Skin epidermis (tissue), 12 donors: ENCODE data around the gene ZKSCAN2.

ENCODE experiments used
- H3K27ac ChIP-seq, 21 experiments: fragments of 200-600 bp; sonication (generic) in 11 of 21; one replicate each; pipeline ENCODE4 v1.5.0; 2020; ENCODE audit warnings: mild to moderate bottlenecking in 3 of 21, inconsistent platforms in 2 of 21, moderate library complexity in 2 of 21
- H3K4me3 ChIP-seq, 7 experiments: fragments of 200-600 bp; sonication (generic) in 2 of 7; one replicate each; pipeline ENCODE4 v1.5.0; 2020; ENCODE audit warnings: inconsistent platforms in 2 of 7, mild to moderate bottlenecking in 2 of 7, moderate library complexity in 1 of 7

Gene ZKSCAN2

DNA sequence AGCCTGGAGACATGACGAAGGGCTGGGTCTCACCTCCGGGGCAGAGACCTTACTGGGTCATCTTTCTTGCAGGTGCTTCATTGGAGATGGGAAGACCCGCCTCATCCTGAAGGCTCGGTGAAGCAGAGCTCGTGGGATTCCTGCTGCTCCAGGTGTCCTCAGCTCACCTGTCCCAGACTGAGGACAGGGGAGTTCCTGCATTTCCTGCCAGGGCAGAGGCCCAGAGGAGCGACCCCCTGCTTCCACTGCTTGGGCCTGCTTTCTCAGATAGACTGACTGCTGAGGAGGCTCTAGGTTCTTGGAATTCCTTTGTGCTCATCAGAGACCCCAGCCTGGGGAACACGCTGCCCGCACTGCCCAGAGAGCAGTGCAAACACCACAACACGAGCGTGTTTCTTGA is 29.3 kb downstream of the ZKSCAN2 start:
- Histone ChIP-seq H3K4me3 (no peak overlapping the region), H3K27ac (no peak overlapping the region)

DNA sequence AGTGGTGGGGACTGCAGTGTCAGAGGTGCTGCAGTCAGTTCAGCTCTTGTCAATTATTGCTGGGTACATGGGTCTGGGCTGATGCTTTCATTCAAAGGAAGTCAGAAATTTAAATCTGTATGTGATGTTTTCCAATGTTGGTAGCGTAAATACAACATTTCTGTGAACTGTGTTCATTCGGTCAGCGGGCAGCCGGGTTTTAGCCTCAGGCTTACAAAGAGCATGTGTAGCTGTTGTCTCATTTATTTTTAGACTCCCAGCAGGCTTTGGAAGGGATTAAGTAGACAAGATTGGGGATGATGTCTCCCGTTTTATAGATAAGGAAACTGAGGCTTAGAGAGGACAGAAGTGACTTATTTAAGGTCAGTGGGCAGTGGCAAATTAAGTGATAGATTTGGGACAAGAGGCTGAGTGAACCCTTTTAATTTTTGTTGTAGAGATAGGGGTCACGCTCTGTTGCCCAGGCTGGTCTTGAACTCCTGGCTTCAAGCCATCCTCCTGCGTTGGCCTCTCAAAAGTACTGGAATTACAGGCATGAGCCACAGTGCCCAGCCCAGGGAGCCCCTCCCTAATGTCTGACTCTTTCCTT is 32.8 kb downstream of the ZKSCAN2 start:
- H3K4me3 ChIP-seq = no peak overlapping the region
- no peak overlapping the region for H3K27ac ChIP-seq

DNA sequence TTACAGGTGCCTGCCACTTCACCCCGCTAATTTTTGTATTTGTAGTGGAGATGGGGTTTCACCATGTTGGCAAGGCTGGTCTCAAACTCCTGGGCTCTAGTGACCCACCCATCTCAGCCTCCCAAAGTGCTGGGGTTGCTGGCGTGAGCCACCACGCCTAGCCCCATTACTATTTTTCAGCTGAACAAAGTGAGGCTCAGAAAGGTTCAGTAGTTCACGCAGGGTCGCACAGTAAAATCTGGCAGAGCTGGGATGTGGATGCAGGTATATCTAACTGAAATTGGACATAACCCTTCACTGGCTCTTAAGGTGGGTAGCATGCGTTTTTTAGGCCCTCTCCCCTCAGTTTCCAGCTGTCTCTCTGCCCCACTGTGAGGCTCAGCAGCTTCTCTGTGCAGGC is 33.7 kb downstream of the ZKSCAN2 start:
- H3K4me3 ChIP-seq = no peak overlapping the region
- H3K27ac ChIP-seq = no peak overlapping the region

DNA sequence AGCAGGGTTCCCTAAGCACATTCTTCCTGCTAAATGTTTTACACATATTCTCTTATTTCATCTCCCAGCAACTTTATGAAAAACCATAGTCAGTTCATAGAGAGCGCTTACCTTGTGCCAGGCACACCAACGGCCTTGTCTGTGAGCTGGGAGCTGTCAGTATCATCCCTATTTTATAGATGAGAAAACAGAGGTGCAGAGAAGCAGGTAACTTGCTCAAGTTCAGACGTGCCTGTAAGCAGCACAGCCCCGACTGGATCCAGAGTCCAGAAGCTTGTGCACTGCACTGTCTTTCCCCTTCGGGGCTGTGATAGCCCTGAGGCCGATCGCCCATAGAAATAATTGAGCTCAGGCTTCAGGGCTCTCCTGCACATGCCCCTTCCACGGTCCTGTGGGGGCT is 34.7 kb downstream of the ZKSCAN2 start:
- no peak overlapping the region for H3K27ac ChIP-seq
- no peak overlapping the region for H3K4me3 ChIP-seq

DNA sequence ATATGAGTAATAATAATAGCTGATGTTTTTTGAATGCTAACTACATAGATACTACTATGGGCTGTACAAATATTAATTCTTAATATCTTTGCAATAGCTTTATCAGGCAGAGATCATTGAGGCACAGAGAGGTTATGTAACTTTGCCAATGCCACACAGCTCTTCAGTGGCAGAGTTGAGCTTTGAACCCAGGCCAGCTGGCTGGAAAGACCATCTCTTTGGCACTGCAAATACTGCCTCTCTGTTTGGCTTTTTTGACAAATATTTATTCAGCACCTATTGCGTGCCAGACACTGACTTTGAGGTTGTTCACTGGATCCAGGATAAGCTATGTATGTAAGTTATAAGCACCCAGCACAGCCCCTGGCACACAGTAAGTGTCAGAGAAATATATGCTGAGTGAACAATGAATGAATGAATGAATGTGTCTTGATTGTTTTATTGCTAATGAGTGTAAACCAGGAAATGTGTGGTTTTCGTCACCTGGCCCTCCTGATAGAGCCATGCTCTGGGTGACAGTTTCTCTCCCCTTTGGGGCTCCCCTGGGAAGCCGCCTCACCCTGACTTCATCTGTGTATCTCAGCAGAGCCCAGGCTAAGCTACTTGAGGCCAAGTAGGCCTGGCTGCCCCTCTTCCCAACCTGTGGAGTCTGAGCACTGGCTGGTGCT is 38.4 kb downstream of the ZKSCAN2 start:
- Histone ChIP-seq H3K4me3 (no peak overlapping the region), H3K27ac (no peak overlapping the region)

DNA sequence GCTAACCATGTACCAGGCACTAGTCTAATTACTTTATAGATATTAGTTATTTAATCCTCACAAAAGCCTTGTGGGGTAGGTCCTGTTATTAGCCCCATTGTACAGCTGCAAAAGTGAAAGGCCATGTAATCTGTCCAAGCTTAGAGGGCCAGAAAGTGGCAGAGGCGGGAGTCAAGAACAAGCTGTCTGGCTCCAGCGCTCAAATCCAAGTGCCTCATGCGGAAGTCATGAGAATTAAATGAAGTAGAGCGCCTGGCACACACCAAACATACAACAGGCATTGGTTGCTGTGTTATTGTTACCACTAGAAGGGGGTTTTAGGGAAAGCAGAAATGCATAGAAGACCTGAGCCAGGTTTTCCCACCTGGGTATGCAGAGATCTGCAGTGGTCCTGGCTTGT is 39.7 kb downstream of the ZKSCAN2 start:
- no peak overlapping the region for H3K27ac ChIP-seq
- H3K4me3 ChIP-seq = no peak overlapping the region

DNA sequence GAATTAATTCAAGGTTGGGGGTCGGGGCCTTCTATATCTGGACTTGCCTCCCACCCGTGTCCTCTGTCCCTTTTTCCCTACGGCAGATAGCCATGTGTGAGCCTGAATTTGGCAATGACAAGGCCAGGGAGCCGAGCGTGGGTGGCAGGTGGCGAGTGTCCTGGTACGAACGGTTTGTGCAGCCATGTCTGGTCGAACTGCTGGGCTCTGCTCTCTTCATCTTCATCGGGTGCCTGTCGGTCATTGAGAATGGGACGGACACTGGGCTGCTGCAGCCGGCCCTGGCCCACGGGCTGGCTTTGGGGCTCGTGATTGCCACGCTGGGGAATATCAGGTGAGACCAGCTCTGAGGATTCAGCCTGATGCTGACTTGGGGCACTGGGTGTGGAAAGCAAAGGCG is 40.5 kb downstream of the ZKSCAN2 start:
- Histone ChIP-seq H3K4me3 (no peak overlapping the region), H3K27ac (no peak overlapping the region)

DNA sequence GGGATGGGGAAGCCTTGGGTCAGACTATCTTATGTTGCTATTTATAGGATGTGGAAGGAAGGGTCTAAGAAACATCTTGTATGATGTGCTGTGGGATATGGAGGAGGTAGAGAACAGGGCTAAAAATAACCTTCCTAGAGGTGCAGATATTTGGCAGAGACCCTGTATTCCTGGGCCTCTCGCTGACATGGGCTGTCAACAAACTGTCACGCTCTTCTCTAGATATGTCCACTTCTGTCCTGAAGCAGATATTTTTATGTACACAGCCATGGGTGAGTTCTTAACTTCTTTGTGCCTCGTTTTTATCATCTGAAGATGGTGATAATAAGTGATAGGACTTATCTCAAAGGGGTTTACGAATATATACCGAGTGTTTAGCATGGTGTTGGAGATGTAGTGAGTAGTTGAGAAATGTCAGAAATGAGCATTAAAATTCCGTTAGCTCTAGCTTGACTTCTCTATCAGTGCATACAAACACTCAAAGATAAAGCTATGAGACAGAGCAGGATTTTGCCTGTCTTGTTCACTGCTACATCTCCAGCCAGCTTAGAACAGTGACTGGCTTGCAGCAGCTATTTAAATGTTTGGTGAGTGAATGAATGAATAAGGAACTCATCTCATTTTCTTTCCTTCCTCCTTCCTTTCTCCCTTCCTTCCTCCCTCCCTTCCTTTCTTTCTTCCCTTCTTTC is 43.8 kb downstream of the ZKSCAN2 start:
- no peak overlapping the region for H3K4me3 ChIP-seq

DNA sequence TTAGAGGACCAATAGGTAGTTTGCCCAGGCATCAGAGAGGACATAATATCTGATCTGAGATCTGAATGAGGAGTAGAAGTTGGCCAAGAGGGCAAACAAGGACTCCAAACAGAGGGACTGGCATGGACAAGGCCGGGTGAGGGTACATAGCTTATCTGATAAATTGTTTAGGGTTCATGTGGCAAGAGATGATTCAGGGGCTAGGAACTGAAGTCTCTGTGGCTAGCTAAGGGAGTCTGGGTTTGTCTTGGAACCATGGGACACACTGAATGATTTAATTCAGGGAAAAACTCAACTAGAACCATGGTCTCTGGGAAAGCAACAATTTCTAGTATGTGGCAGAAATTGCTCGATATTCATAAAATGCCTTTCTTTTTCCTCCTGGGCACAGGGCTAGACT is 45.0 kb downstream of the ZKSCAN2 start:
- Histone ChIP-seq H3K27ac (no peak overlapping the region), H3K4me3 (no peak overlapping the region)

More for the DNA sequence above, 43.8 kb downstream of the ZKSCAN2 start:
- H3K27ac ChIP-seq = no peak overlapping the region

DNA sequence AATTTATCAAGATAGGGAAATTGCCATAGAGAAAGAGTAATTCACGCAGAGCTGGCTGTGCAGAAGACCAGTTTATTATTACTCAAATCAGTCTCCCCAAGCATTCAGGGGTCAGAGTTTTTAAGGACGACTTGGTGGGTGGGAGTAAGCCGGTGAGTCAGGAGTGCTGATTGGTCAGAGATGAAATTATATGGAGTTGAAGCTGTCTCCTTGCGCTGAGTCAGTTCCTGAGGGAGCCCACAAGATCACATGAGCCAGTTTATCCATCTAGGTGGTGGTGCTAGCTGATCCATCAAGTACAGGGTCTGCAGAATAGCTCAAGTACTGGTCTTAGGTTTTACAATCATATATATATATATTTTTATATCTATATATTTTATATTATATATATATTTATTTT is 46.9 kb downstream of the ZKSCAN2 start:
- H3K27ac ChIP-seq = no peak overlapping the region

DNA sequence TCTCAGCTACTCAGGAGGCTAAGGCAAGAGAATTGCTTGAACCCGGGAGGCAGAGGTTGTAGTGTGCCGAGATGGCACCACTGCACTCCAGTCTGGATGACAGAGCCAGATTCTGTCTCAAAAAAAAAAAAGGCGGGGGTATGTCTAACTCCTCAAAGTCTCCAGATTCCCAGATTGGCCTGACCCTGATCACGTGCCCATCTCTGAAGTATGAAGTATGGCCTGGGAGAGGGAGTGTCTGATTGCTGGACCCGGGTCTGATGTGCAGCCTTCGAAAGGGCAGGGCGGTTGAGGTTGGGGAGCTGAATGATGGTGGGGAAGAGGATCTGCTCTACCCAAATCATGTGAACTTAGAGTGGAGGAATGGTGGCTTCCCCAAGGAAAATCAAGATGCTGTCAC is 58.2 kb downstream of the ZKSCAN2 start:
- no peak overlapping the region for H3K27ac ChIP-seq

More for the DNA sequence above, 46.9 kb downstream of the ZKSCAN2 start:
- H3K4me3 ChIP-seq = no peak overlapping the region

DNA sequence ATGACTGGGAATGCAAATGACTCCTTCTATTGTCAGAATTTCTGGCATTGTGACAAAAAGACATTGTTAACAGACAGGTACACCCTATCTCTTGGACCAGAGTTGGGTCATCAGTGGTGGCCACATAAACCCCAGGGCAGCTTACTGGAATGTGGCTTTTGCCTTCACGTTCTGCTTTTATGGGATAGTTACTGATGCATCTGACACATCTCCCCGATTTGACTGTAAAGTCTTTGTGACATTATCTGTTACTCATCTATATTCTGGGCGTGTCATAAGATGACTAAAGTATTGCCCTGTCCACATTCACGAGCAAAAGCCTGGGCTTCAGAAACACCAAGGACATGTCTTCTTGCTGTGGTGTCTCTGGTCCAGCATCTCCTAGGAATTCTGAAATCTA is 59.6 kb downstream of the ZKSCAN2 start:
- H3K4me3 ChIP-seq = no peak overlapping the region
- H3K27ac ChIP-seq = no peak overlapping the region

More for the DNA sequence above, 58.2 kb downstream of the ZKSCAN2 start:
- H3K4me3 ChIP-seq = no peak overlapping the region

DNA sequence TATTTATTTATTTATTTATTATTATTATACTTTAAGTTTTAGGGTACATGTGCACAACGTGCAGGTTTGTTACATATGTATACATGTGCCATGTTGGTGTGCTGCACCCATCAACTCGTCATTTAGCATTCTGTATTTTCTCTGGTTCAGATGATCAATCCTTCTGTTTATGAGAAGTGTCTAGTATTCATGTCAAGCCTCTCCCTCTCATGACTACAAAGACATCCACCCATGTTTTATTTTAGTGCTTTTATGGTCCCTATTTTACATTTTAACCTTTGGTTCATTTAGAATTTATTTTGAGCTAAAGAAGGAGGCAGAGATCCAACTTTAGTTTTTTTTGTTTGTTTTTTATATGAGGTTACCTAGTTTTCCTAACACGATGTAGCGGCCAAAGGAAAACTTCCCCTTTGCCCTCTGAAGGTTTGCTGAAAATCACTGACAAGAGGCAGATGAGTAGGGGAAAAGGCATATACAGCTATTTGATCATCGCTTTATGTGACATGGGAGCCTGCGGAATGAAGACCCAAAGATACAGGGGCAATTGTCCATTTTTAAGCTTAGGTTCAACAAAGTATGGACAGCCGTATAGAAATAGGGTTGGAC is 63.3 kb downstream of the ZKSCAN2 start:
- Histone ChIP-seq H3K4me3 (no peak overlapping the region), H3K27ac (no peak overlapping the region)

DNA sequence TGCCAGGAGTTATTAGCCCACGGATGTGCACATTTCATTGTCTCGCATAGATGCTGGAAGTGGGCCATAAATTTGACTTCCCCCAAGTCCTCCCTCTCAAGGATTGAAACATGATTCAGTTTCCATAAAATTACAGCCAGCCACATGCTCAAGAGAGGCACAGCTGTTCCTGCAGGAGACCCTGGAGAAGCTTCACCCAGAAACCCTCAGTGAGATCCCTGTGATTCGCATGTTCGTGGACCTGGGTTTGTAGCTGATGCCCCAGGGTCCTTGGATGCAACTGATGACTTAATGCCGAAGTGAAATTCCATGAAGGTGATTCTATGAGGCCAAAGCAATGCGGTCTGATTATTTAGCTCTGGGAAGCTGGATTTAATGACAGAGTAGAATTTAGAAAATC is 65.5 kb downstream of the ZKSCAN2 start:
- no peak overlapping the region for H3K27ac ChIP-seq

DNA sequence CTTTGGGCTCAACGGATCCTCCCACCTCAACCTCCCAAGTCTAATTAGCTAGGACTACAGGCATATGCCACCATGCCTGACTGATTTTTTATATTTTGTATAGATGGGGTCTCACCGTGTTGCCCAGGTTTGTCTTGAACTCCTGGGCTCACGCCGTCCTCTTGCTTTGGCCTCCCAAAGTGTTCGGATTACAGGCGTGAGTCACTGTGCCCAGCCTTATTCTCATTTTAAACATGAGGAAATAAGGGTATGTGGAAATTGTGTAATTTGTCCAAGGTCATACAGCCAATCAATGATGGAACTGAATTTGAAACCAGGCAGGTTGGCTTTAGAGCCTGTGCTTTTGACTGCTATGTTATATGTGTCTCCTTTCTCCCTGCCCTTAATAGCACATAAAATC is 68.3 kb downstream of the ZKSCAN2 start:
- no peak overlapping the region for H3K4me3 ChIP-seq
- H3K27ac ChIP-seq = no peak overlapping the region

More for the DNA sequence above, 65.5 kb downstream of the ZKSCAN2 start:
- H3K4me3 ChIP-seq = no peak overlapping the region

DNA sequence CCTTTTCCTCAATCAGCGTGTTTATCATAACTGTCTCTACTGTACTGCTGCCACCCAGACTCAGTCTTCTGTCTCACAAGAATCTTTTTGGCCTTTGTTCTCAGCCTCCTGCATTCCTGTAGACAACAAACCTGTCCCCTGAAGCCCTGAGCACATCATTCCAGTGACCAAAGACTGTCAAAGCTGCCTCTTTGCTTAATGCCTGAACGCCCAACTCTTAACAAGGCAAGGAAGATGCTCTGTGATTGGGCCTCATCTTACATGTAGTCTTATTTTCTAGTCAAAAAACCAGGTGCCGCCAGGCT is 70.2 kb downstream of the ZKSCAN2 start:
- Histone ChIP-seq H3K4me3 (no peak overlapping the region), H3K27ac (no peak overlapping the region)
